ENCODE results near the gene VGF.

GRCh38 chr7:101172005-101172853, 6.9 kb upstream of the VGF start:
- peak; percentile 93 for TF ChIP-seq ZIC2 (tag by site-specific recombination; IDR thresholded peaks at IDR 0.05)
- TF ChIP-seq ZSCAN5A (tag by site-specific recombination; IDR thresholded peaks at IDR 0.05), result no peak
- TF ChIP-seq, protein P1, sequence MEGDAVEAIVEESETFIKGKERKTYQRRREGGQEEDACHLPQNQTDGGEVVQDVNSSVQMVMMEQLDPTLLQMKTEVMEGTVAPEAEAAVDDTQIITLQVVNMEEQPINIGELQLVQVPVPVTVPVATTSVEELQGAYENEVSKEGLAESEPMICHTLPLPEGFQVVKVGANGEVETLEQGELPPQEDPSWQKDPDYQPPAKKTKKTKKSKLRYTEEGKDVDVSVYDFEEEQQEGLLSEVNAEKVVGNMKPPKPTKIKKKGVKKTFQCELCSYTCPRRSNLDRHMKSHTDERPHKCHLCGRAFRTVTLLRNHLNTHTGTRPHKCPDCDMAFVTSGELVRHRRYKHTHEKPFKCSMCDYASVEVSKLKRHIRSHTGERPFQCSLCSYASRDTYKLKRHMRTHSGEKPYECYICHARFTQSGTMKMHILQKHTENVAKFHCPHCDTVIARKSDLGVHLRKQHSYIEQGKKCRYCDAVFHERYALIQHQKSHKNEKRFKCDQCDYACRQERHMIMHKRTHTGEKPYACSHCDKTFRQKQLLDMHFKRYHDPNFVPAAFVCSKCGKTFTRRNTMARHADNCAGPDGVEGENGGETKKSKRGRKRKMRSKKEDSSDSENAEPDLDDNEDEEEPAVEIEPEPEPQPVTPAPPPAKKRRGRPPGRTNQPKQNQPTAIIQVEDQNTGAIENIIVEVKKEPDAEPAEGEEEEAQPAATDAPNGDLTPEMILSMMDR (tag by site-specific recombination; IDR thresholded peaks at IDR 0.05), result peak; percentile 77; the same call in 1 of the 2 replicates
- no peak for TF ChIP-seq GLI2 (tag by site-specific recombination; IDR thresholded peaks at IDR 0.05; ENCODE audit: borderline replicate concordance, low read depth)

Measured in HEK293 (cell line).